ENCODE results near the gene KLK1.
"Not testable (repeated sequence)": the region's sequence is repeated elsewhere in the genome, so short reads cannot be mapped to it uniquely, and the experiment has no call there.

Gene KLK1

GRCh38 chr19:50812474-50812873, 11.1 kb downstream of the KLK1 start:
- no peak for DNase-seq

DNA sequence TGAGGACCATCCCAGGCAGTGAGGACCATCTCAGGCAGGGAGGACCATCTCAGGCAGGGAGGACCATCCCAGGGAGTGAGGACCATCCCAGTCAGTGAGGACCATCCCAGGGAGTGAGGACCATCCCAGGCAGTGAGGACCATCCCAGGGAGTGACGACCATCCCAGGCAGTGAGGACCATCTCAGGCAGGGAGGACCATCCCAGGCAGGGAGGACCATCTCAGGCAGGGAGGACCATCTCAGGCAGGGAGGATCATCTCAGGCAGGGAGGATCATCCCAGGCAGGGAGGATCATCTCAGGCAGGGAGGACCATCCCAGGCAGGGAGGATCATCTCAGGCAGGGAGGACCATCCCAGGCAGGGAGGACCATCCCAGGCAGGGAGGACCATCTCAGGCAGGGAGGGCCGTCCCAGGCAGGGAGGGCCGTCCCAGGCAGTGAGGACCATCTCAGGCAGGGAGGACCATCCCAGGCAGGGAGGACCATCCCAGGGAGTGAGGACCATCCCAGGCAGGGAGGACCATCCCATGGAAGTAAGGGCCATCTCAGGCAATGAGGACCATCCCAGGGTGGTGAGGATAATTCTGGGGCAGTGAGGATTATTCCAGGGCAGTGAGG, 11.9 kb downstream of the KLK1 start:
- not testable (repeated sequence) for DNase-seq

DNA sequence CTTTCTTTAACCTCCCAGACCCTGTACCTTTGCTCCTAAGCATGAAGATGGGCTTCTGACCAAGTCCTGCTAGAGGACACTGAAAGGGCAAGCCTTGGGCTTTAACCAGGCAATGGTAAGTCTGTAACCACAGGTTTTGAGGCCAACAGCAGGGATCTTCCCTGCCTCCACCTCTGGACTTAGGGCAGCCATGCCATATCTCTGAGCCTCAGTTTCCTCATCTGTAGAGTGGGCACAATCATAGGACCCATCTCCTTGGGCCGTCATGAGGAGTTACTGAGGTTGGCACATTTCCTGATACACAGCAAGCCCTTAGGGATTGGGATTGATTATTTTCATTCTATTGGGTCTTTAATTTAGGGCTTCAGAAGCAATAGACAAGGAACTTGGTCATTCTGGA, 14.7 kb downstream of the KLK1 start:
- no peak for DNase-seq

GRCh38 chr19:50804420-50805272, 18.9 kb downstream of the KLK1 start:
- DNase-seq, result peak; percentile 99

GRCh38 chr19:50803633-50804419, 19.8 kb downstream of the KLK1 start:
- DNase-seq, result peak; percentile 52

DNA sequence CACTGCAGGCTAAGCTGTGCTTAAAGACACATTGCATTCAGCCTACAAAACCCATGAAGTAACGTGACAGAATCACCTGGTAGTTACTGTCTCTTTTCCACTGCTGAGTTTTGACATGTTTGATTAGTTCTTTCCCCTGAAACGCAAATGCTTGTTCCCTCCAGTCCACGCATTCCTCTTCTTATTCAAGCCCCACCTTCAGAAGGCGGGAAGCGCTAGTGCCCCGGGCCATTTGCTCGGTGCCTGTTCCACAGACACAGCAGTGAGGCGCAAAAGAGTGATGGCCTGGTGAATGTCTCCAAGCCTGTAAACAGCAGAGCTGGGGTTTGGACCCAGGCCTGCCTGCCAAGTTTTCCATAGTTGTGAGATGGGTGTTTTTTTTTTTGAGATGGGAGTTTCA, 22.5 kb downstream of the KLK1 start:
- no peak for DNase-seq

DNA sequence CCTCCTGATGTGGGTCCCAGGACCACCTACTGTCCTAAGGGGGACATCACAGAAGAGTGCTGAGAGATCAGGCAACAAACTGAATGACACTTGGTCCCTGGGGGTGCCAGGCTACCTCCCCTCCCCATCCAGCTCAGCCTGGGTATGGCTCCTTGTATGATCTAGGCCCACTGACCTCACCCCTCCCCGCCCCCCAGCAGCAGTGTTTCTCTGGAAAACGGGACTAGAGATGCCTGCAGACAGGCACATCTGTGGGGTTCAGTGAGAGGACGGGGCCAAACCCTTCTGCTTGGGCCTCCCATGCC, 24.1 kb downstream of the KLK1 start:
- no peak for DNase-seq

DNA sequence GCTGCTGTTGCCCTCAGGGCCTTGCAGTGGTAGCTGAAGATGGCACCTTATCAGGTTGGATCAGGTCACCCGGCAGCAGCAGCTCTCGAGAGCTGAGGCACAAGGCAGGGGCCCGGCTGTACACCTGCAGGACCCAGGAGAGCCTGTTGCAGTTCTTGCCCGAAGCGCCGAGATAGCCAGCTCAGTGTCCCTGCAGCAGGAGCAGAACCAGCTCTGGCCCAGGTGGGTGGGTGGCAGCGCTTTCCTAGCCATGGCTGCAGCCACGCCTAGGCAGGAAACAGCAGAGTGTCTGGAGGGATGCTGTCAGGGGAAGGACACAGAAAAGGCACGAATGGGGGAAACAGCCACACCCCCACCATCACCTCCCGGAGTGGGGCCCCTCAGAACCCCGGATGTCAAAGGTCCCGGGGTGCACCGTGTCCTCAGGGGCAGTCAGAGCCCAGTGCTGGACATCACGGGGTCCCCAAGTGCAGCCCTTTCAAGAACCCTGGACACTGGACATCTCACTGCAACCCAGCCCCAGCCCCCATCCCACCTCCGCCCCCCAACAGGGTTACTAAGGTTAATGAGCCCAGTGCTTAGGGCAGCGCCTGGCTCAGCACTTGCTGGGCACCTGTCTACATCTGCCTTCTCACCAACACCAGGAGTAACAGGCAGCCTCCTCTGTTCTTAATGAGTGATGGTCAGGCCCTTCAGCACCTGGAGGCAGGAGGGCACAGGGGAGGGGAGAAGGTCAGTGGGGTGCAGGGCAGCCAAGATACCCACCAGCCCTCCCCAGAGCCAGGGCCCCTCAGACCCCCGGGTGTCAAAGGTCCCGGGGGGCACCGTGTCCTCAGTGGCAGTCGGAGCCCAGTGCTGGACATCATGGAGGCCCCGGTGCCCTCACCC, 24.7 kb downstream of the KLK1 start:
- DNase-seq, result no peak

DNA sequence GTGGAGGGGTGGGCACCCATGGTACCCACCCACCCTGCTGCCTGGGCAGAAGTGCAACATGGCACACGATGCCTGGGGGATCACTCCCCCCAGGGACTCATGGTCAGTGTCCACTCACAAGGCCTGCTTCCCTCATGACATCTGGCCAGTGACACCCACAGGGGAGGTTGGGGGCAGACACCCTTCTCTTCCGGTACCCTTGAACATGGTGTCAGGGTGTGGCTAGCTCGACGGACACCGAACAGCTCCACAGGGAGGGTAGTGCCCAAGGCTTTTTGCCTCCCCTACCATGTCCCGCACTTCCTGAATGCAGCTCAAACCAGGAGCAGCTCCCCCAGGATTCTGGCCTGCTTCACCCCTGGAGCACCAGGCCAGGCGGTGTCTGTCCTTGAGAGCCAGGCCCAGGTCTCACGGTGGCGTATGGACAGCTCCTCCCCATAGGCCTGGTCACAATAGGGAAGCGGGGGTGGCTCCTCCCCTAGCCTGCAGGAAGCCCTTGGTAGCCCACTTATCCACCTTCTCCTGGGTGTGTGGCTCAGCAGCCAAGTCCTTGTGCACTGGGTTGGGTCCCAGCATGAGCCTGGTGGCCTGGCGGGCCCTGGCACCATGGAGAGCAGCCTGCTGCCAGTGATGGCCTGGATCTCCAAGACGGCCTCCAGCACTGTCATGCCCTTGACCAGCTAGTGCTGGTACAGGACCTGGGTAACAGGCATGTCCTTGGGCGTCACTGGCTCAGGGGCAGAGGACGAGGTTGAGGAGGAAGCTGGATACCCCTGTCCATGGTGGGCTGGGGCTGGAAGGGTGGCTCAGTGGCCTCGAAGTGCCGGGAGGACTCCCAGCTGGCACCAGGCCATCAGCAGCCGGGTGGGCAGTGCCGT, 25.6 kb downstream of the KLK1 start:
- no peak for DNase-seq

DNA sequence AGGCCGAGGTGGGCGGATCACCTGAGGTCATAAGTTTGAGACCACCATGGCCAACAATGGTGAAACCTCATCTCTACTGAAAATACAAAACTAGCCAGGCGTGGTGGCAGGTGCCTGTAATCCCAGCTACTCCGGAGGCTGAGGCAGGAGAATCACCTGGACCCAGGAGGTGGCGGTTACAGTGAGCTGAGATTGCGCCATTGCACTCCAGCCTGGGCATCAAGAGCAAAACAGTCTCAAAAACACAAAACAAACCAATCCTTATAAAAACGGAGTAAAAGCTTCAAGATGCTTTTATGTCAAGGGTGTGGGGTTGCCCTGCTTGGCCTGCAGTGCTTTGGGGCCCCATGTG, 26.2 kb downstream of the KLK1 start:
- no peak for DNase-seq

DNA sequence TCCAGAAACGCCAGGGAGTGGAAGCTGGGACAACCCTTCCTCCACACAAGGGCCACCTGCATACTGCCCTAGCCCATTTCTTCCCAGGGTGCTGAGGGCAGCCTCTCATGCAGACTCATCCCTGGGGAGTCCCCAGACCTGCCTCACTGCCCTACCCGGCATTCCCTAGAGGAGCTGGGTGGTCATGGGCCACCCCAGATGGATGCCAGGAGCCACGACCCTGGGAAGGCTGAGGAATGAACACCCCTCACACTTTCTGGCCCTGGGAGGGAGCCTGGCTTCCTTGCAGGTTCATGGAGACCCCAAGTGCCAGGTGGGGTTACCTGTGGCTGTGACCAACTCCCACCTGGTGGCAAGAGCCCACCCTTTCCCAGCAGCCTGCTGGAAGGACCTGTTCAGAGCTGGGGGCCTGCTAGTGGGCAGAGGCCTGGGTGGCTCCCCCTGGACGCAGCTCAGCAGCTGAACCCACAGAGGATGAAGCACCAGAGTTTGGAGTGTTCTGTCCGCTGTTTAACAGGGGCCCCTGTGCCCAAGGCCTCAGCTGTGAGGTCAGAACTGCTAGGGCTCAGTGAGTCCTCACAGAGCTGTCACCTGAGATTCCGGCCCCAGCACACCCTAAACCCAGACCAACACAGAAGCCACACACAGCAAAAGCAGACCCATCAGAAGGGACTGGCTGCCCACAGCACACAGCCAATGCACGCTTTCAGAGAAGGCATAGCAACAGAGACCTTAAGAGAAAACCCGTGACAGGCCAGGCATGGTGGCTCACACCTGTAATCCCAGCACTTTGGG, 26.8 kb downstream of the KLK1 start:
- DNase-seq, result no peak

DNA sequence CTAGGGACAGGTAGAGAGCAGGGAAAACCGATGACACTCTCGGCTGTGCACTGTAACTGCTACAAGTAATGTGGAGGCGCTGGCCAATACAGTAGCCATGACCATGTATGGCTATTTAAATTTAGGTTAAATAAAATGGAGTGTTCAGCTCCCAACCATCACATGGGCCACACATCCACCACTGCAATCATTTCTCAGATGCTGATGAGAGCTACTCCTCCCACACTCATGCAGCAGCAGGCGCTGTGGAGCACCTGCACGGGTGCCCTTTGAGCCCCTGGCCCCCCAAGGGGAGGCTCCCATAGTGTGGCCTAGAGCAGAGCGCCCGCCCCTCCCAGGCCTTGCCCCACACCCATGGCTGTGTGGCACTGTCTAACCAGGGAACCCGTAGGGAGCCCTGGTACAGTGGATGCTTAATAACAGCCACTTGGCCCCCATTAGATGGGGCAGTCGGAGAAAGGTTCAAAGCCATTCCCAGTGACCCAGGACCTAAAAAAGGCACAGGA, 27.4 kb downstream of the KLK1 start:
- no peak for DNase-seq

DNA sequence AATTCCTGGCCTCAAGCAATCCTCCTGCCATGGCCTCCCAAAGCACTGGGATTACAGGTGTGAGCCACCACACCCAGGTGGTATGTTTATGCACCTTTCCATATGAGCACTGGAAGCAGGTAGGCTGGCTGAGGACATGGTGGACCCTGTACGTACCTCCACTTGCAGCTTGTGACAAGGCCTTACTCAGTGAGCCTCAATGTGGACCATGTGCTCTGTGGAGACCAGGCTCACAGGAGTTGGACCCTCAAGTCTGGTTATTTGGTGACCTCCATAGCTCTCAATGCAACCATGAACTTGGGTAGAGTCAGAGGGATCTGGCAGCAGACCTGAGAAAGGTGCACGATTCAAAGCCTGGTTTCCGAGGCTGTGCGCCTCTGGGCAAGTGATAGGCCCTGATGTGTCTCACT, 27.9 kb downstream of the KLK1 start:
- DNase-seq, result no peak

GRCh38 chr19:50794876-50795663, 28.5 kb downstream of the KLK1 start:
- no peak for DNase-seq

GRCh38 chr19:50794074-50794875, 29.3 kb downstream of the KLK1 start:
- DNase-seq, result no peak

GRCh38 chr19:50793558-50794065, 30.0 kb downstream of the KLK1 start:
- no peak for DNase-seq

DNA sequence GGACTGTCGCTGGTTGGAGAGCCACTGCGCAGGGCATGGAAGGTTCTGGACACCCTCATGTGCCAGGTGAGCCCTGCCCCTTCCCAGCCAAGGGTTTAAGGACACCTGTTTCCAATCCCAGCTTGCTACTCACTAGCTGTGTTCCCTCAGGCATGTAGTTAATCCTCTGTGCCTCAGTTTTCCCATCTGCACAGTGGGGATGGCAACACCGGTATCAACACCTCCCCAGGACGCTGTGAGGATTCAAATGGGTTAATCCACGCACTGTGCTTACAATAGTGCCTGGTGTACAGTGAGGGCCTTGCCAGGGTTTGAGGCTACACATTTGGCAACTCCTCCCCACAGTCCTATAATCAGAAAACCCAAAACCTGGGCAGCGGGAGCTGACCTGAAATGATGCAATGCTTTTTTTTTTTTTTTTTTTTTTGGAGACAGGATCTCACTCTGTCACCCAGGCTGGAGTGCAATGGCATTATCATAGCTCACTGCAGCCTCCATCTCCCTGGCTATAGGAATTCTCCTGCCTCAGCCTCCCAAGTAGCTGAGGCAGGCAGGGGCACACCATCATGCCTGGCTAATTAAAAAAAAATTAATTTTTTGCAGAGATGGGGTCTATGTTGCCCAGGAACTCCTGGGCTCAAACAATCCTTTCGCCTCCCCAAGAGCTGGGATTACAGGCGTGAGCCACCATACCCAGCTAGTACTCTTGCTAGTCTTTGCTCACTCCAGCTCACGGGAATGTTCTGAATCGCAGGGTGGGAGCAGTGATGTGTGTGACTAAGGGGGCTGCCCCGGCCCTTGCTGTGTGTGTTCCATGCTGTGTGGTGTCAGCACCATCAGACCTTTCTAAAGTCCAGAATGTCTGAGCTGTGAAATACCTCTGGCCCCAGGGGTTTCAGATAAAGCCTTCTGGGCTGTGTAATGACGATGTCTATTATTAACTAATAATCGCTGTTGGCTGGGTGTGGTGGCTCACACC, 31.0 kb downstream of the KLK1 start:
- no peak for DNase-seq
